DND-41 (cell line): Measurements from ENCODE around the gene SPTLC2.
"Not testable (repeated sequence)": the region's sequence is repeated elsewhere in the genome, so short reads cannot be mapped to it uniquely, and the experiment has no call there.

ENCODE experiments used
- ATAC-seq: fragments of 200-7000 bp; cut with Tn5 transposase; 3 replicates; pipeline ENCODE4 v1.9.1; 2021; ENCODE audit warnings: low read depth; ENCODE audit not compliant: insufficient read depth
- DNase-seq: peaks from one replicate; pipeline ENCODE4 v3.0.0-alpha.2; 2020
- H2AFZ ChIP-seq: 2 replicates; pipeline ENCODE4 v1.6.0; 2012; ENCODE audit warnings: low read depth, low read length
- H3K27ac ChIP-seq: 2 replicates; pipeline ENCODE4 v1.5.1; 2012; ENCODE audit warnings: low read length, inconsistent platforms
- H3K27me3 ChIP-seq: fragments of 200-600 bp; sonication (generic); 2 replicates; pipeline ENCODE4 v1.6.0; 2012; ENCODE audit warnings: low read length, mild to moderate bottlenecking, inconsistent platforms; ENCODE audit not compliant: insufficient read depth, poor library complexity
- H3K36me3 ChIP-seq: 2 replicates; pipeline ENCODE4 v1.5.1; 2012; ENCODE audit warnings: low read length, inconsistent platforms; ENCODE audit not compliant: insufficient read depth
- H3K4me1 ChIP-seq: 2 replicates; pipeline ENCODE4 v1.5.1; 2012; ENCODE audit warnings: mild to moderate bottlenecking, low read length; ENCODE audit not compliant: insufficient read depth
- H3K4me2 ChIP-seq: 2 replicates; pipeline ENCODE4 v1.6.0; 2012; ENCODE audit warnings: mild to moderate bottlenecking, moderate library complexity, low read length, inconsistent platforms; ENCODE audit not compliant: insufficient read depth
- H3K4me3 ChIP-seq, 2 experiments: fragments of 200-600 bp in 1 of 2; shearing (Covaris generic) in 1 of 2; 2 replicates each; pipeline ENCODE4 v1.5.1; 2012 to 2016; ENCODE audit warnings: inconsistent platforms in 2 of 2, low read length in 2 of 2, mild to moderate bottlenecking in 2 of 2, low read depth in 1 of 2, moderate library complexity in 1 of 2
- H3K79me2 ChIP-seq: 2 replicates; pipeline ENCODE4 v1.6.0; 2012; ENCODE audit warnings: low read length, inconsistent platforms; ENCODE audit not compliant: insufficient read depth
- H3K9ac ChIP-seq: 2 replicates; pipeline ENCODE4 v1.6.0; 2012; ENCODE audit warnings: low read depth, mild to moderate bottlenecking, inconsistent platforms, low read length, moderate library complexity
- H3K9me3 ChIP-seq: 2 replicates; pipeline ENCODE4 v1.5.1; 2012; ENCODE audit warnings: low read length, moderate library complexity, mild to moderate bottlenecking, inconsistent platforms; ENCODE audit not compliant: insufficient read depth, severe bottlenecking
- H4K20me1 ChIP-seq: 2 replicates; pipeline ENCODE4 v1.6.0; 2012; ENCODE audit warnings: low read length; ENCODE audit not compliant: insufficient read depth
- CTCF ChIP-seq: IDR thresholded peaks from 2 replicates; pipeline ENCODE4 v1.5.1; 2012; ENCODE audit warnings: borderline replicate concordance, low read length, moderate library complexity, mild to moderate bottlenecking; ENCODE audit not compliant: poor library complexity, severe bottlenecking; ENCODE audit errors: extremely low read depth
- EZH2 ChIP-seq: IDR thresholded peaks from 3 replicates; pipeline ENCODE4 v1.6.1; 2012; ENCODE audit warnings: borderline replicate concordance, low read depth, mild to moderate bottlenecking, moderate library complexity, low read length, inconsistent platforms; ENCODE audit not compliant: severe bottlenecking

SPTLC2 gene

DNA sequence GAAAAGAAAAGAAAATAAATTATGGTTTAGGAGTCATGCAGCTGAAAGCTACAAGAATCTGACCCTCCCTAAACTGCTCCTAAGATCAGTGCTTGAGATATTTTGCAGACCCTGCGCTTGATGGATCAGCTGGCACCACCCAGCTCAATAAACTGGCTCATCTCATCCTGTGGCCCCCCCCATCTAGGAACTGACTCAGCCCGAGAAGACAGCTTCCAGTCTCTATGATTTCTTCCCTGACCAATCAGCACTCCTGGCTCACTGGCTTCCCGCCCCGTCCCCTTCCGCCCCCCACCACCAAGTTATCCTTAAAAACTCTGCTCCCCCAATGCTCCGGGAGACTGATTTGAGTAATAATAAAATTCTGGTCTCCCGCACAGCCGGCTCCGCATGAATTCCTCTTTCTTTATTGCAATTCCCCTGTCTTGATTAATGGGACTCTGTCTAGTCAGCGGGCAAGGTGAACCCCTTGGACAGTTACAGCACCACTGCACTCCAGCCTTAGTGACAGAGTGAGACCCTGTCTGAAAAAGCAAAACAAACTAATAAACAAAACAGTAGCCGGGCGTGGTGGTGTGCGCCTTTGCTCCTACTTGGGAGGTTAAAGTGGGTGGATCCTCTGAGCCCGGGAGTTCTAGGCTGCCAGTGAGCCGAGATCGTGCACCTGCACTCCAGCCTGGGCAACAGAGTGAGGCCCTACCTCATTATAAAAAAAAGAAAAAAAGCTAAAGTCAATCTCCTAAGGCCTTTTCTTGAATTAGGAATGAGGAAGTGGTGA is 24.5 kb upstream of the SPTLC2 start:
- Histone ChIP-seq H3K4me1 (no peaks in the 10 kb centered on the region), H2AFZ (no peak overlapping the region), H3K36me3 (no peaks in the 10 kb centered on the region), H3K27me3 (no peaks in the 10 kb centered on the region), H3K4me2 (no peak overlapping the region), H3K27ac (no peak overlapping the region), H3K79me2 (no peaks in the 10 kb centered on the region), H4K20me1 (no peaks in the 10 kb centered on the region), H3K4me3 (no peak overlapping the region), H3K9ac (no peak overlapping the region), H3K9me3 (no peaks in the 10 kb centered on the region)
- DNase-seq, result no peak
- no peak for ATAC-seq
- TF ChIP-seq EZH2 (no peak), CTCF (no peak)

- no peak for TF ChIP-seq CTCF
- TF ChIP-seq EZH2, result no peak
- Histone ChIP-seq H4K20me1 (no peaks in the 10 kb centered on the region), H3K79me2 (no peaks in the 10 kb centered on the region), H3K27ac (no peak overlapping the region), H3K4me2 (no peak overlapping the region), H3K9me3 (peaks cover 4% of the 10 kb centered on the region), H3K36me3 (no peaks in the 10 kb centered on the region), H3K27me3 (no peaks in the 10 kb centered on the region), H3K4me1 (no peaks in the 10 kb centered on the region), H2AFZ (no peak overlapping the region), H3K9ac (no peak overlapping the region), H3K4me3 (no peak overlapping the region)
- DNase-seq (no peak), ATAC-seq (no peak)
Measured at GRCh38 chr14:77638771-77639171, 22.3 kb upstream of the SPTLC2 start.

GRCh38 chr14:77635869-77636268 is 19.4 kb upstream of the SPTLC2 start:
- not testable (repeated sequence) for H3K27me3 ChIP-seq, ATAC-seq, H3K79me2 ChIP-seq, H3K36me3 ChIP-seq, H3K27ac ChIP-seq, H3K4me1 ChIP-seq, H2AFZ ChIP-seq, H3K4me3 ChIP-seq, H3K4me2 ChIP-seq, DNase-seq, H3K9ac ChIP-seq, H4K20me1 ChIP-seq
- H3K9me3 ChIP-seq, result peaks cover 17% of the 10 kb centered on the region

DNA sequence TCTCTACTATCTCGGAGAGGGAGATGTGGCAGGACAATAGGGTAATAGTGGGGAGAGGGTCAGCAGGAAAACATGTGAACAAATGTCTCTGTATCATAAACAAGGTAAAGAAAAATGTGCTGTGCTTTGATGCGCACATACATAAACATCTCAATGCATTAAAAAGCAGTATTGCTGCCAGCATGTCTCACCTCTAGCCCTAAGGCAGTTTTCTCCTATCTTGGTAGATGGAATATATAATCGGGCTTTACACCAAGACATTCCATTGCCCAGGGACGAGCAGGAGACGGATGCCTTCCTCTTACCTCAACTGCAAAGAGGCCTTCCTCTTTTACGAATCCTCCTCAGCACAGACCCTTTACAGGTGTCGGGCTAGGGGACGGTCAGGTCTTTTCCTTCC is 19.0 kb upstream of the SPTLC2 start:
- not testable (repeated sequence) for H3K27ac ChIP-seq, H3K27me3 ChIP-seq, ATAC-seq, H3K4me2 ChIP-seq, H2AFZ ChIP-seq, H3K4me3 ChIP-seq, DNase-seq, H3K9ac ChIP-seq, H3K36me3 ChIP-seq, H3K4me1 ChIP-seq, H3K79me2 ChIP-seq, H4K20me1 ChIP-seq
- peaks cover 17% of the 10 kb centered on the region for H3K9me3 ChIP-seq
